GM19324 (cell line): ENCODE results near the gene PKM.

ENCODE experiments used
- ATAC-seq: cut with Tn5 transposase; IDR thresholded peaks from one replicate; pipeline ENCODE4 v1.9.1; 2021; ENCODE audit warnings: mild to moderate bottlenecking, moderate library complexity; ENCODE audit not compliant: unreplicated experiment, low FRiP score

Gene PKM

DNA sequence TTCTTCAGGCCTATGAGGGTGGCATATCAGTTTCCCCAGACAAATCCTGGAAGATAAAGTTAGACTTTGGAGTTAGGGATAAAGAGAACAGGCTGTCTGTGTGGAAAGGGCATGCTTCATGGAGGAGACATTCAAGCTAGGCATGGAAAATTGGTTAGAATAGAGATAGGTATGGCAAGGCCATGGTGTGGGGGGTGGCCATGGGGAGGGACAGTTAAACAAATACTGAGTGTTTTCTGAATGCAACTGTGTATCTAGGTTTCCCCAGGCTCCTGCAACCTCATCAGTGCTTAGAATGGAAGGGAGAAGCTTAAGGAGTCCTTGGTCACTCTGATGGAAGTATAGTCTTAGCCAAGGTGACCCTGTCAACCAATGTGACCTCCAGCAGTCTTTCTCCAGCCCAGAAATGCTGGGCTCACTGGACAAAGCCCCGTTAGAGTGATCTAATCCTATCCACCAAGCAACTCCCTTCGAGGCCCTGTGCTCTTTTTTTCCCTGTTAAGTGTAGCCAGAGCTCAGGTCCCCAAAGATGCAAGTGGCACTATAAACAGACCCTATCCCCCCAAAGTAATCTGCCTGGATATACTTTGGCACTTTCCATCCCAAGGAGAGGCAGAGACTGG, 5.5 kb upstream of the PKM start:
- no peak for ATAC-seq

DNA sequence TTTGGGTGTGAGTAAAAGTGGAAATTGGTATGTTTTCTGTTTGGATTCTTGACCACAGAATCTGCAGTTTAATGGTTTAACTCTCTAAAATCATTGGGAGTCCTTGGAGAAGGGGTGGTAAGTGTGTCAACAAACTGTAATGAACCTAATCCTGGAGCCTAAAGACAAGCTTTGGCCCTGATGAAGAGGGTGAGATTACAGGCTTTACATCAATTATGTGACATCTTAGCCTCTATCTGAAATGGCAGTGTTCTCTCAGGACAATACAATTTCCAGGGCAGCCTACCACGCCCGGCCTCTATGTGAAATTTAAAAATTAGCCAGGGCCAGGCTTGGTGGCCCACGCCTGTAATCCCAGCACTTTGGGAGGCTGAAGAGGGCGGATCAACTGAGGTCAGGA, 4.3 kb upstream of the PKM start:
- ATAC-seq: no peak

DNA sequence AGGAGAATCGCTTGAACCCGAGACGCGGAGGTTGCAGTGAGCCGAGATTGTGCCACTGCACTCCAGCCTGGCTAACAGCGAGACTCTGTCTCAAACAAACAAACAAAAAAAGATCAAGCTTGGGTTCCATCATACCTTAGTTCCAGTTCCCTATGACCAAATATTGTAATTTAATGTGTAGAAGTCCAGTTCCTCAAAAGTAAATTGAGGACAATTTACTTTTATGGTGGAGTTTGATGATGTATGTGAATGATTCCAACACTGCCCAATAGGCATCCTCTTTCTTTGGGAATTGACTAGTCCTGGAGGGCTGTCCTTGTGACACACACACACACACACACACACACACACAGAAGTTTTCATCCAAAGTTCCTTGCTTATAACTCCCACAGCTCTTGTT, 2.8 kb upstream of the PKM start:
- ATAC-seq: no peak

DNA sequence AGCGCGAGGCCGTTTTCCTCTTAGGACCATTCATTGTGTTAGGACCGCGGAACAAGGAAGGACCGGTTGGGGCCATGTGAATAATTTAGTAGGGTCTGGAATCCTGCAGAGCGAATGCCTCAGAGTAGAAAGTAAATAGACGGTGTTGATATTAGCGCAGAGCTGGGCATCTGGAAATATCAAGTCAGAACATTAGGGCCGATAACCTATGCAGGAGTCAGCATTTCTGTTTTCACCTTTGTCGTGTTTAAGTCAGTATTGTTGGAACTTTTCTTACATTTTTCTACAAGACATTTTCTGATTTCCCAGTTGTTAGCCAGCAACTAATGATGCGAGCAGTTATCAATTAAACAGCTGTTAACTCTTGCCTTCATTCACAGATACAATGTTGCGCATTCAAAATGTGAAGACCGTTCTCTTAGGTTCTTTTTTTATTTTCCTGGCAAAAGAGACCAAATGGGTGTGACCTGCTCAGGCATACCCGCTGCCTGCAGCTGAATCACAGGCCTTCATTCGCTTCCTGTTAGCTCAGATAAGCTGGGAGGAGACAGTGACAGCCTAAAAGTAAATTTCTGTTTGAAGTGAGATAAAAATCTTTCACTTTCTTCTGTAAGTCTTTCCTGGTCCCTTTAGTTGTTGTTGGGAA, 966 bp upstream of the PKM start:
- no peak for ATAC-seq

DNA sequence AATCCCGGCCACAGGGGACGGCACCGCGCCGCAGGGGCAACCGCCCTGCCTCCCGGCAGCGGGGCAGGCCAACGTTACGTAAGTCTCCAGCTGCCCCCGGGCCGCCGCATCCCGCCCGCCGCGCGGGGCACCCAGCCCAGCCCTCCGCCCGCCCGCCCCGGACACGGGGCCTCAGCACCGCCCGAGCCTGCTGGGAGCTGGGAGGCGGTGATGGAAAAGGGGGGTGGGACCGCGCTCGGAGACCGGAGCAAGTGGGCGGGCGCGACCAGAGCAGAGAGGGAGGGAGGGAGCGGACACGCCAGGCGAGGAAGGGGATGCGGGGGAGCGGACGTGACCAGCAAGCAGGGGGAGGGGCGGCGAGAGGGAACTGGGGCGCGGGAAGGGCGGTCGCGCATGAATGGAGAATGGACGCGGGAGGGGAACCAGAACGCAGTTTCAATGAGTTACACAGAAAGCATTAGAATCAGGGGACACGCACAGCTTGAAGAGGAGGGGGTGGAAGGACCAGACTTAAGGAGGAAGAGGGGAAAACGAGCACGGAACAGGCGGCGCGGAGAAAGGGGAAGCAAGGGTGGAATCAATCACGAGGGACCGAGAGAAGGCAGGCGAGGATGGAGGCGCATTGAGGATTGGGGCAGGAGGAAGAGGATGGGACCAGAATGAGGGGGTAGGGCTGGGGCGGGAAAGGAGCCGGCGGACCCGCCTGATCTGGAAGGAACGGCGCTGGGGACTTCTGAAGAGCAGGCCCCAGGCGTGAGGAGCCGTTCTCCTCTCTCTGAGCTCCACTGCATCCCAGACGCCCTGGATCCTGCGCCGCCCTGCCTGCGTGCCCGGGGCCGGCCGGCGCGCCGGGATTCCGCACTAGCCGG, 559 bp downstream of the PKM start:
- ATAC-seq: no peak

DNA sequence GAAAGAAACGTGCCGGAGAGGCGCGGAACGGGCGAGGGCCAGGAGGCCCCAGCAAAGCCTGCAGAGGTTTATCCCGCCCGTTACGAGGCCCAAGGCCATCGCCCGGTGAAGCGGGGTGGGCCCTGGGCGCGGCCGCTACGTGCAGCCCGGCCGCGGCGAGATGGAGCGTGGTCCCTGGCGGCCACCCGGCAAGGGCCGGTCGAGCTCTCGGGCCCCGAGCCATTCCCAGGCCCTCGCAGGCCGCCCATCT, 1.1 kb downstream of the PKM start:
- no peak for ATAC-seq

DNA sequence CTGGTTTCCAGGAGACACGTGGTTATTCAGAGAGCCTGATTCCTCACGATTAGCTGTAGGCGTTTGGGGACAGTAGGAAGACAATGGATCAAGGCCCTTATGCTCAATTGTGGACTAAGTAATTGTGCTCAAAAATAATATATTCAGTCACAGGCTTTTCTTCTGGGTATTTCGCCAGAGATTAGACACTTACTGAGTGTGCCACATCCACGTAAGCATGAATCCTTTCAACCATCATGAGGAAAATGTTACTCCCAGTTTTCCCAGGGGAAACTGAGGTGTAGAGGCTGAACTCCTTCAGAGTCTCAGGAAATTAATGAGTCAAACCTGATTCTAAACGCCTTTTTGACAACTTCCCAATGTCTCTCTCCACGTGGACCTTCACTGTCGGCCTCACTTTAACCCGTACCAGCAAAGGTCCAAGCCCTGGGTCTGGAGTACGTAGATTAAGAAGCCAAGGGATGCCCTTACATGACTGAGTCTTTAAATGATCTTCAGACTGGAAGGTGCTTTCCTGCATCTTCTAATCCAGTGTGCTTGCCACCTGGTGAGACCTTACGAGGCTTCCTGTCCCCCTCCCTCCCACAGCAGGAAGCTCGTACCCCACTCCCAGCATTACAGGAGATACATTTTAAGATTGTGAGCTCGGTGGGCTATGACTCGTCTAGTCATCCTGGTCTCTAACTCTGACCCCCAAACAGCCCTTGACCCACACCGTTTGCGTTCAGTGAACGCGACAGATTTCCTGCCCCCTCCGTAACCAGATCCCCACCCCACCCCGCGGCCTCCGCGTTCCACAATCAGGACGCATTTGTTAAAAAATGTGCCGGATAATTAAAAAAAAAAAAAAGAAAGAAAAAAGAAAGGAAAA, 1.7 kb downstream of the PKM start:
- ATAC-seq: no peak

DNA sequence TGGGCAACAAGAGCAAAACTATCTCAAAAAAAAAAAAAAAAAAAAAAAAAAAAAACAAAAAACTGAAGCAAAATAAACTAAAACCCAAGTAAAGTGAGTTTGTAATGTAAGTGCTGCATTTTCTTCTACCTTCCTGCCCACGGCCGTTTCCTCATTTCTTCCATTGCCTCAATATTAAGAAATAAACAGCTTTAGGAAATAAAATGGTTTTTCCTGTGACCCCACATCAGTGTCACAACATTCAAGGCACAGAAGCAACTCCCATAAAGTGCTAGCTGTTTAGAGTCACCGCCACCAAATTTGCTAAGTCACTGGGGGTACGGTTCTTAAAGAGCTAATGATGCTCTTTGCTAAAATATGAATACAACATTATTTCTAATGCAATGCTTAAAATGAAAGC, 3.3 kb downstream of the PKM start:
- no peak for ATAC-seq

DNA sequence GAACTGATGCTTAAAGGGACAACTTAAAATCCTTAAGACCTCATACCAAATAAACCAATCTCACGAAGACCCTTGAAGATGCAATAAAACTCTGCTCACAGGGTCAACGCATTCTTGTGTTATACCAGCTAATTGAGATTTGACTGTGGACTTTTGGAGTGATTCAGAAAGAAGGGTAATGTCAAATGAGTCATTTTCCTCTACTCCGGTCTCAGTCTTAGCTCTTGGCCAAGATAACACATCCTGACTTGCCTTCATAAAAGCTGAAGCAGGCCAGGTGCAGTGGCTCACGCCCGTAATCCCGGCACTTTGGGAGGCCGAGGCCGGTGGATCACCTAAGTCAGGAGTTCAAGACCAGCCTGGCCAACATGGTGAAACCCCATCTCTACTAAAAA, 3.8 kb downstream of the PKM start:
- no peak for ATAC-seq

DNA sequence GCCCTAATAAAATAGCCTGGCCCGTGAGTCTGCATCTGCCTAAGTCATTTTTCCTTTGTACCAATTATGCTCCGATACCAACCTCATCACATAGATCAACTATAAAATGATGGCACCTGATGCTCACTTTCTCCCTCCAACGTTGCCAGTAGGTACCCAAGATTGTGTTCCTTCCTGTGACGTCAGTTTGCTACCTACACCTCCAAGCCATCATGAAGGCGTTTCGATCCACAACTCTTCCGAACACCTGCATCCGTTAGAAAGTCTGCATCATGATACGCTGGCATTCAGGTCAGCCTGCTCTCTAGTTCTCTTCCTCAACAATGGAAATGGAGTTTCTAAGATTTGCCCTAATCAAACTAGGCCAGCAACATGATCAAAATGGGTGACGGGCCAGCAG, 7.7 kb downstream of the PKM start:
- ATAC-seq: no peak

DNA sequence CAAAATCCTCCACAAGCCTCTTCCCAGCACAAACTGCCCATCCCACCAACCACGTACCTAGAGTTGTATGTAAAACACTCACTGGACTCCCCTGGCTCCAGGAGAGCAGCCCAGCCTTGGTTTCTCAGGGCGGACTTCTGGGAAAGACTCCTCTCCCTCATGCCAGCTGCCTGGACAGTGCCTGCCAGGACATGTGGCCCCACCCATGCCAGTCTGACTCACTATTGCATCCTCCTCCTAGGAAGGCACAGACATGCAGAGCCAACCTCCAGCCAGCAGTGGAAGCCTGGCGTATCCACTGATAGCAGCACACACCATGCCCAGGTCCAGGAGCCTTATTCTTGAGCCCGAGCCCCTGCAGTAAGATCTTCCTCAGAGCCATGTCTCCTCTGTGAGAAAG, 8.6 kb downstream of the PKM start:
- no peak for ATAC-seq

DNA sequence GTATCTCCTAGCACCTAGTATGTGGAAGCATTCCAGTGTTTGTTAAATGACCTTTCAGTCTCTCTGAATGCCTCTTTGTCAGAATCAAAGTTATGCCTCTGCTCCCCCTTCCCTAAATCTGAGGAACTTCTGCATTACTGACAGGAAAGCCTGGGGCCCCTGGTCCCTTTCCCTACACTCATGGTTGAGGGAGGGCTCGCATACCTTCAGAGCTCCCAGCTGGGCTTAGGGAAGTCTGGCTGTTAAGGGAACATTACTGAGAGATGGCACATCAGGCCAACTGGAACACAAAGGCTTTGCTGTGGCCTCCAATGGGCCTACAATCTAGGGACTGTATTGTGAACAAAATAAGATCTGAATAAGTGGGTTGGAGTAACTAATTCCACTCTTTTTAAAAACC, 10.3 kb downstream of the PKM start:
- no peak for ATAC-seq

DNA sequence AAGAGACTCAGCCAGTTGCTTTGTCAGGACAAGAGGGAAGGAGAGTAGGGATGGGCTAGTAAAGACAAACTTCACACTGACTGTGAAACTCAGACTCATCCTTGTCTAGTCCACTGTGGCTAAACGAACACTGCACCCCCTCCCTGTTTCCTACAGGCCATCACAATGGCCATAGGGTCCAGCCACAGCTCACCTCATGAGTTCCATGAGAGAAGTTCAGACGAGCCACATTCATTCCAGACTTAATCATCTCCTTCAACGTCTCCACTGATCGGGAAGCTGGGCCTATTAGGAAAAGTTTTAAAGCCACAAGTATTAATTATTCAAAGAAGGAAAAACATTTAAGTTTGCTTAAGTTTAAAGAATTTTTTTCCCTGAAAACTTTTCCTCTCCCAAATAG, 13.8 kb downstream of the PKM start:
- ATAC-seq: no peak

DNA sequence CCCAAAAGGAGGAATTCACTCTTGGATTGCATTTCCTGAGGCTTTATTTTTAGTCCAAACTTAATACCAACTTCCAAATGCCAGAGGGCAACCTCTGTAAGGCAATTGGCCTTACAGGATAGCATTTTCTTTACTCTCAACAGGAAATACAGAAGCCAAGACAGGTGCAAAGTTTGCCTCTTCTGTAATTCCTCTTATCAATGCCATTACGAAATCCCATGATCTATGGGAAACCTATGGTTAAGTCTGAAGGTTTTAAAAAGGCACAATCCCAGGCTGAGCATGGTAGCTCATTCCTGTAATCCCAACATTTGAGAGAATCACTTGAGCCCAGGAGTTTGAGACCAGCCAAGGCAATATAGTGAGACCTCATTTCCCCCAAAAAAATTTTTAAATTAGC, 14.9 kb downstream of the PKM start:
- ATAC-seq: no peak

DNA sequence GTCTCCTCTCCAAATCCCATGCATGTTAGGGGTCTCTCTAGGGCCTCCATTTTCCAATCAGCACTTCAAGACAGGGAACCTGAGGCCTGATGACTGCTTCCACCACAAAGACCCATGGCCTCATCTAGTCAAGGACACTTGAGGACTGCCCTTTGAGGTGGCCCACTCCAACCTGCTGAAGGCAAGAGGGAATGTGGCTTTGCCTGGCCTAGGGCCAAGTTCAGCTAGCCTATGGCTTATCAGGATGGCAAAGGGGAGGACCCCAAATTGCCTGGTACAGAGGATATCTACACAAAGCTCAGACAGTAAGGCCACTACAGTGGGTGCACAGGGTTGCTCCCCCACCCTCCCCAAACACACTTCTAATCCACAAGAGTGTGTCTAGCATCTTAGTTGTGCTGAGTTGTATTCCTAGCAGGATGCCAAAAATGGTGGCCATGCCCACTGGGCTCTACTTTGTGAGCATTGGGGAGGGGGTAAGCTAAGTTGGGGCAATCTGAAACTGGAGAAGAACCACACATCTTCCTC, 23.4 kb downstream of the PKM start:
- ATAC-seq: no peak

DNA sequence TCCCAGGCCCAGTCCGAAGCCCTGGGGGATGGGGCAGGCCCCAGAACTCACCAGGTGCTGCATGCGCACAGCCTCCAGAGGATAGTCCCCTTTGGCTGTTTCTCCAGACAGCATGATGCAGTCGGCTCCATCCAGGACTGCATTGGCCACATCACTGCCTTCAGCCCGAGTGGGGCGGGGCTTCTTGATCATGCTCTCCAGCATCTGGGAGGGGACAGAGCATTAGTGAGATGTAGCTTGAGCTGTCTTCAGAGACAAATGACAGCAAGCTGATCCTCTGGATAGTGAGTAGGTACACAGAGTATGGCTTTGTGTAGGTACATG, 24.4 kb downstream of the PKM start:
- ATAC-seq: no peak

DNA sequence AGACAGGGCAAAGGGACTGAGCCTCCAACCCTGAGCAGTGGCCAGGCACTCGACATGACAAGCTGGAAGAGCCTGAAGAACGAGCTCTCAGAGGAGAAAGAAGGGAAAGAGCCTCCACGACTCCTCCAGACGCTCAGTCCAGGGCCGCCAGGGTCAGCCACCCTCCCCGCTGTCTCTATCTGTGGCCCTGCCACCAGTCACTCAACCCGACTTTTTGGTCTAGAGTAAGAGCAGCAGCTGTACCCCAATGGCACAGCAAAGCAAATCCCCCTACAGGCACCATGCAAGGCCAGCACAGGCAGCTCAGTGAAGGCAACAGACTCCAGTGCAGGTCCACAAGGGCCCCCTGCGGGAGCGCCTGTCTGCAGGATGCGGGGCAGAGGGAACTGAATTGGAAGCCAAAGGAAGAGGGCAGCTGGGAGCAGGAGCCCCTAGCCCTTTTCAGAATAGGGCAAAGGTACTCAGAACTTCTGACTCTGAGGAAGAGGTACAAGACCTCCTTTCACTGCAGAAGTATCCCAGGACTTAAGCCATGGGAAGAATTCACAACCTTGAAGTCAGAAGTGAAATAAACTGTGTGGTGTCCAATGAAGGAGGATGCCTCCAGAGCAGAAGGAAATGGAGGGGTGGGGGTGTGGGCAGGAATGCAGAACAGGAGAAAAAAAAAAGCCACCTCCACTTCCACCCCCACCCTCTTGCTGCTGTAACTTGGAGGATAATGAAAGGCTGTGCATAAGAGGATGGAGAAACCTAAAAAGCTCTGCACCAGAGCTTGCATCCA, 24.9 kb downstream of the PKM start:
- ATAC-seq: no peak

DNA sequence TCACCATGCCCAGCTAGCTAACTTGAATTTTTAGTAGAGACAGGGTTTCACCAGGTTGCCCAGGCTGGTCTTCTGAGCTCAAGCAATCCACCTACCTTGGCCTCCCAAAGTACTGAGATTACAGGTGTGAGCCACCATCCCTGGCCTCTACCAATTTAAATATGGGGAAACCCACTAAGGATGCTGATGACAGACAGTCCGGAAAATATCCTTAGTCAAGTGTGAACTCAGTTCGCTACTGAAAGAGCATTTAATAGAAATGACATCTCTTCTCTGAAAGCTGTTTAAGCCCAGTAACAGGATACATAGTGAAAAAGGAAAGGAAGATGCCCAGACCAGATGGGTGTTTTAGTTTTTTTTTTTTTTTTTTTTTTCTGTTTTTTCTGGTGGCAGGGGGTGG, 25.7 kb downstream of the PKM start:
- no peak for ATAC-seq

DNA sequence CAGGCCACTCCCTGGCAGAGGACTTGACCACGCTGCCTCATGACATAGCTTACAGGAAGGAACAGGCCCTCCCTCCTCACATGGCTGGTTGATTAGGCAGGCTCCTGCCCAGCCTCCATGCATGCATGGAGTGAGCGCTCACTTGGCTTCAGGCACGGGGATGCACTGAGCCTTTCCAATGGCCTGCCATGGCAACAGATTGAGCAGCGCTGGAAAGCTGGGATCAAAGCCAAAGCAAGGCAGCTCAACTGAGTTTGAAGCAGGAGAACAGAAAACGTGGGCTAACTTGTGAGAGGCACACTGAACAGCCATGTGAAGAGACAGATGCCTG, 27.5 kb downstream of the PKM start:
- ATAC-seq: no peak

DNA sequence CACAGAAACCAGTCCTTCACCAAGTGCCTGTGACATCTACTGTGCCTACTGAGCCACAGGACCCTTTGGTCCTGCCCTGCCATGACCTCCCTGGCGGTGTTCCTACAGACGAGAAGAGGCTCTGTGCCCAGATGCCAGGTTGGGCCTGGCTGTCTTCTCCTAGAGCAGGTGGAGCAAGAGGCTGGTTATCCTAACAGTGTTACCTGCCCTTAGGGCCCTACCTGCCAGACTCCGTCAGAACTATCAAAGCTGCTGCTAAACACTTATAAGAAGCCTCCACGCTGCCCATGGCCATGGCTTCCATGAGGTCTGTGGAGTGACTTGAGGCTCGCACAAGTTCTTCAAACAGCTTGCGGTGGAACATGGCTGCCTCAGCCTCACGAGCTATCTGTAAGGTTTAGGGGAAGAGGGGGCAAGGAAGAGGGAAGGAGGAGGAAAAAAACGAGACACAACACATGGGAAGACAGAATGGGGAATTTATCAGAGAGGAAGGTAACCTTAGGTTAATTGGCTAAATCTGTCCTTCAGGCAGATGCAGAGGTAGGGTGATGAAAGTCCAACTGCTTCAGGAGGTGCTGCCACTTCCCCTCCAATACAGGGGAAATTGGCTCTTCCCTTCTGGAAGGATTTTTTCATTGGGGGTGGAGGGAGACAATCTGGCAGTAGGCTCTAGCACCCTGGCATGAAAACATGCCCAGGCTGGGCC, 28.0 kb downstream of the PKM start:
- no peak for ATAC-seq
